Smooth muscle cell (in vitro differentiated cells): ENCODE results near the gene GSTK1. TPM values are rescaled to one million over a fixed set of nuclear protein-coding genes. Genes with fewer than 3 reads are reported as not detected.

Experiments
- DNase-seq: peaks from one replicate; lab custom pipeline; 2025; ENCODE audit not compliant: unreplicated experiment; lab: John Stamatoyannopoulos, UW
- H2AFZ ChIP-seq: fragments of 200-600 bp; sonication (generic); 2 replicates; pipeline ENCODE4 v1.6.0; 2016; ENCODE audit warnings: antibody characterized with exemption, low read depth, mild to moderate bottlenecking
- H3F3A ChIP-seq: fragments of 200-600 bp; sonication (generic); 2 replicates; pipeline ENCODE4 v1.6.0; 2017; ENCODE audit warnings: antibody characterized with exemption, low read depth
- H3K27ac ChIP-seq: fragments of 200-600 bp; sonication (generic); 2 replicates; pipeline ENCODE4 v1.5.1; 2016; ENCODE audit warnings: low read depth, mild to moderate bottlenecking
- H3K27me3 ChIP-seq: fragments of 200-600 bp; sonication (generic); 2 replicates; pipeline ENCODE4 v1.6.1; 2016; ENCODE audit warnings: low read depth, mild to moderate bottlenecking
- H3K36me3 ChIP-seq: fragments of 200-600 bp; sonication (generic); 2 replicates; pipeline ENCODE4 v1.5.1; 2016; ENCODE audit warnings: low read depth
- H3K4me1 ChIP-seq: fragments of 200-600 bp; sonication (generic); 2 replicates; pipeline ENCODE4 v1.5.1; 2016; ENCODE audit warnings: low read depth
- H3K4me2 ChIP-seq: fragments of 200-600 bp; sonication (generic); 2 replicates; pipeline ENCODE4 v1.6.0; 2016; ENCODE audit warnings: mild to moderate bottlenecking
- H3K4me3 ChIP-seq: fragments of 200-600 bp; sonication (generic); 2 replicates; pipeline ENCODE4 v1.5.1; 2016; ENCODE audit warnings: mild to moderate bottlenecking
- H3K79me2 ChIP-seq: fragments of 200-600 bp; sonication (generic); 2 replicates; pipeline ENCODE4 v1.6.0; 2016; ENCODE audit warnings: low read depth, mild to moderate bottlenecking
- H3K9ac ChIP-seq: fragments of 200-600 bp; sonication (generic); 2 replicates; pipeline ENCODE4 v1.6.0; 2016; ENCODE audit warnings: low read depth
- H3K9me3 ChIP-seq: fragments of 200-600 bp; sonication (generic); replicated peaks from 2 replicates; pipeline ENCODE4 v1.5.1; 2016; ENCODE audit warnings: low read depth
- H4K20me1 ChIP-seq: fragments of 200-600 bp; sonication (generic); 2 replicates; pipeline ENCODE4 v1.6.0; 2016; ENCODE audit warnings: low read depth
- WGBS: methylation state at CpG from one replicate; pipeline ENCODE4 v1.1.7; 2016; ENCODE audit warnings: low lambda C conversion rate; 5-methylcytosine and 5-hydroxymethylcytosine counted together
- polyA plus RNA-seq: library from polyadenylated mRNA; unstranded; fragments of >200 nt; fragmentation: Nextera tagmentation; extraction: Ambion mirVana; gene quantifications from 2 replicates; pipeline ENCODE4 v1.2.1, GENCODE V29; 2016
- total RNA-seq: library from RNA; depleted of rRNA; stranded (reverse); fragments of >200 nt; gene quantifications from 2 replicates; pipeline ENCODE4 v1.2.3, GENCODE V29; 2014
- TF ChIP-seq, protein P1 (sequence below): fragments of 200-600 bp; sonication (generic); IDR thresholded peaks from 2 replicates; pipeline ENCODE4 v1.5.1; 2017; ENCODE audit warnings: borderline replicate concordance, mild to moderate bottlenecking, antibody characterized with exemption; ENCODE audit not compliant: insufficient read depth, poor library complexity, severe bottlenecking

The GSTK1 gene
- total and polyA plus RNA-seq, 2 experiments from 2014 or later: 105 to 158 TPM

DNA sequence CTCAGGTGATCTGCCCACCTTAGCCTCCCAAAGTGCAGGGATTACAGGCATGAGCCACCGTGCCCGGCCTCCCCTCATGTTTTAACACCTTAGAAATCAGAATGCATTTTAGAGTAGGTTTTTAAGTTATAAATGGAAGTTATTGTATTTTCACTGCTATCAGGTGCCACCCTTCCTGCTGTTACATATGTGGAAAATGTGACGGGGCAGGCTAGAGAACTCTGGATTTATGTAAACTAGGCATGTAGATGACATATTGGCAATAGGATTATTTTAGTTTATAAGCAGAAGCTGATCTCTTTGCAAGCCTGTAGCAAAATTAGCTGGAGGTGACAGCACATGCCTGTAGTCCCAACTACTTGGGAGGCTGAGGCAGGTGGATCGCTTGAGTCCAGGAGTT lies 27.1 kb downstream of the GSTK1 start:
- Histone ChIP-seq H2AFZ (no peak overlapping the region), H4K20me1 (peaks cover 35% of the 10 kb centered on the region), H3K27me3 (no peaks in the 10 kb centered on the region), H3K9me3 (no peaks in the 10 kb centered on the region), H3F3A (peaks cover 8% of the 10 kb centered on the region), H3K9ac (no peak overlapping the region), H3K4me3 (no peak overlapping the region), H3K79me2 (peaks cover 35% of the 10 kb centered on the region), H3K36me3 (peaks cover 8% of the 10 kb centered on the region), H3K27ac (no peak overlapping the region), H3K4me2 (peak overlapping the region; percentile 88), H3K4me1 (peaks cover 12% of the 10 kb centered on the region)
- WGBS: 92% methylated on average over 4 of the region's 4 CpGs
- TF ChIP-seq, protein P1, sequence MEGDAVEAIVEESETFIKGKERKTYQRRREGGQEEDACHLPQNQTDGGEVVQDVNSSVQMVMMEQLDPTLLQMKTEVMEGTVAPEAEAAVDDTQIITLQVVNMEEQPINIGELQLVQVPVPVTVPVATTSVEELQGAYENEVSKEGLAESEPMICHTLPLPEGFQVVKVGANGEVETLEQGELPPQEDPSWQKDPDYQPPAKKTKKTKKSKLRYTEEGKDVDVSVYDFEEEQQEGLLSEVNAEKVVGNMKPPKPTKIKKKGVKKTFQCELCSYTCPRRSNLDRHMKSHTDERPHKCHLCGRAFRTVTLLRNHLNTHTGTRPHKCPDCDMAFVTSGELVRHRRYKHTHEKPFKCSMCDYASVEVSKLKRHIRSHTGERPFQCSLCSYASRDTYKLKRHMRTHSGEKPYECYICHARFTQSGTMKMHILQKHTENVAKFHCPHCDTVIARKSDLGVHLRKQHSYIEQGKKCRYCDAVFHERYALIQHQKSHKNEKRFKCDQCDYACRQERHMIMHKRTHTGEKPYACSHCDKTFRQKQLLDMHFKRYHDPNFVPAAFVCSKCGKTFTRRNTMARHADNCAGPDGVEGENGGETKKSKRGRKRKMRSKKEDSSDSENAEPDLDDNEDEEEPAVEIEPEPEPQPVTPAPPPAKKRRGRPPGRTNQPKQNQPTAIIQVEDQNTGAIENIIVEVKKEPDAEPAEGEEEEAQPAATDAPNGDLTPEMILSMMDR: no peak
- no peak for DNase-seq

DNA sequence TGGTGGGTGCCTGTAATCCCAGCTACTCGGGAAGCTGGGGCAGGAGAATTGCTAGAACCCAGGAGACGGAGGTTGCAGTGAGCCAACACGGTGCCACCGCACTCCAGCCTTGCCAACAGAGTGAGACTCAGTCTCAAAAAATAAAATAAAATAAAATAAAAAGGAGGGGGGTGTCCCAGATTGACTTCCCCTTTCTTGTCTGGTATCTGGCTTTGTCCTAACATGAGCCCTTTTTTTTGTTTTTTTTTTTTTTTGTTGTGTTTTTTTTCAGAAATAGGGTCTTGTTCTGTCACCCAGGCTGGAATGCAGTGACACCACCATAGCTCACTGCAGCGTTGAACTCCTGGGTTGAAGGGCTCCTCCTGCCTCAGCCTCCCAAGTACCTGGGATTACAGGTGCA lies 29.6 kb downstream of the GSTK1 start:
- H3K79me2 ChIP-seq: peaks cover 35% of the 10 kb centered on the region
- H3K4me3 ChIP-seq: no peak overlapping the region
- H3K9me3 ChIP-seq: no peaks in the 10 kb centered on the region
- no peak overlapping the region for H3K27ac ChIP-seq
- H3K4me2 ChIP-seq: no peak overlapping the region
- DNase-seq: no peak
- H2AFZ ChIP-seq: no peak overlapping the region
- no peaks in the 10 kb centered on the region for H3F3A ChIP-seq
- peaks cover 38% of the 10 kb centered on the region for H4K20me1 ChIP-seq
- no peak overlapping the region for H3K9ac ChIP-seq
- no peaks in the 10 kb centered on the region for H3K27me3 ChIP-seq
- TF ChIP-seq, protein P1: no peak
- H3K4me1 ChIP-seq: peaks cover 12% of the 10 kb centered on the region
- 98% methylated on average over 5 of the region's 5 CpGs for WGBS
- H3K36me3 ChIP-seq: peaks cover 13% of the 10 kb centered on the region

DNA sequence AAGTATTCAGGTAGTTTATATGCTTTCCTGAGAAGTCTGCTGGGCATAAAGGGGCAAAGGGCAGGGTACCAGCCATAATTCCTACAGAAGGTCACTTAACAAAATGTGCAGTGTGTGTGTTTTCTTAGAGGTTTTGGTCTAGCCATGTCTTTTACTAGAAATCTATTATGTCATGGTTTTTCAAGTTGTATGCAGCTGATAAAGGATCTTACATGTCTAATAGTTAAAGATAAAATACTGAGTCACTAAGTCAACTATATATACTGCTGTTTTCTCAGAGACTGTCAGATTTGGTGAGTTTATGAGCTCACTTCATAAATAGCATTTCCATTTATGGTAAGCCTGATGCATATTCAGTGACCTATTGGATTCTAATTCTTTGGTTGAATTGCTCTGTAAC lies 32.6 kb downstream of the GSTK1 start:
- Histone ChIP-seq H3K9me3 (no peaks in the 10 kb centered on the region), H4K20me1 (peaks cover 52% of the 10 kb centered on the region), H3K4me3 (no peak overlapping the region), H3K36me3 (peaks cover 13% of the 10 kb centered on the region), H3K4me2 (no peak overlapping the region), H3K9ac (no peak overlapping the region), H2AFZ (no peak overlapping the region), H3K79me2 (peaks cover 17% of the 10 kb centered on the region), H3K4me1 (peaks cover 3% of the 10 kb centered on the region), H3K27ac (no peak overlapping the region), H3K27me3 (no peaks in the 10 kb centered on the region), H3F3A (no peaks in the 10 kb centered on the region)
- DNase-seq: no peak
- TF ChIP-seq, protein P1: no peak

DNA sequence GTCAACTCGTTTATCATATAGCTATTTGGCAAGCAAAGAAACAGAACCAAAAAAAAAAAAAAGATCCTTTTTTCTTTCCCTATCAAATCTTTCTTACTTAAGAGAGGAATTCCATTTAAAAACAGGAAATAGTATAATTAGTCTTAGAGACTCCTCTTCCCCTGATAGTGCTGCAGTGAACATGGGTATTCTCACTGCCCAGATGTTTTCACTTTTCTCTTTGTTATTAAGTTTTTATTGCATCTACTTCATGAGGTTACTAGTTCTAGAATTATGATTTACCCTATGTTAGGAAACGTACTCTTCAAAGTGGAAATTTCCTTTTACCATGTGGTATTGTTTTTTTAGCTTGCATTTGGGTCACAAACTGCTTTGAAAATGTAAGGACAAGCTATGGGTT lies 33.4 kb downstream of the GSTK1 start:
- Histone ChIP-seq H3K79me2 (peaks cover 10% of the 10 kb centered on the region), H3F3A (no peaks in the 10 kb centered on the region), H2AFZ (no peak overlapping the region), H3K27me3 (no peaks in the 10 kb centered on the region), H4K20me1 (peaks cover 47% of the 10 kb centered on the region), H3K4me3 (no peak overlapping the region), H3K4me2 (no peak overlapping the region), H3K9ac (no peak overlapping the region), H3K9me3 (no peaks in the 10 kb centered on the region), H3K36me3 (peaks cover 13% of the 10 kb centered on the region), H3K4me1 (no peaks in the 10 kb centered on the region), H3K27ac (no peak overlapping the region)
- 55% methylated on average over 2 of the region's 2 CpGs for WGBS
- DNase-seq: no peak
- TF ChIP-seq, protein P1: no peak
